ENCODE measurements around the gene PHF20. TPM values are rescaled to one million over a fixed set of nuclear protein-coding genes. Genes with fewer than 3 reads are reported as not detected.
"Not testable (repeated sequence)": the region's sequence is repeated elsewhere in the genome, so short reads cannot be mapped to it uniquely, and the experiment has no call there.

The PHF20 gene
- polyA plus RNA-seq, 4 donors, result 37.6 to 42.8 (median 42.0) TPM

GRCh38 chr20:35831971-35832370 is 60.2 kb downstream of the PHF20 start:
- no peak for DNase-seq (ENCODE audit: low read depth in 4 of 4, low spot score in 3 of 4)

GRCh38 chr20:35833241-35833640 is 61.4 kb downstream of the PHF20 start:
- no peak for DNase-seq (ENCODE audit: low read depth in 4 of 4, low spot score in 3 of 4)

DNA sequence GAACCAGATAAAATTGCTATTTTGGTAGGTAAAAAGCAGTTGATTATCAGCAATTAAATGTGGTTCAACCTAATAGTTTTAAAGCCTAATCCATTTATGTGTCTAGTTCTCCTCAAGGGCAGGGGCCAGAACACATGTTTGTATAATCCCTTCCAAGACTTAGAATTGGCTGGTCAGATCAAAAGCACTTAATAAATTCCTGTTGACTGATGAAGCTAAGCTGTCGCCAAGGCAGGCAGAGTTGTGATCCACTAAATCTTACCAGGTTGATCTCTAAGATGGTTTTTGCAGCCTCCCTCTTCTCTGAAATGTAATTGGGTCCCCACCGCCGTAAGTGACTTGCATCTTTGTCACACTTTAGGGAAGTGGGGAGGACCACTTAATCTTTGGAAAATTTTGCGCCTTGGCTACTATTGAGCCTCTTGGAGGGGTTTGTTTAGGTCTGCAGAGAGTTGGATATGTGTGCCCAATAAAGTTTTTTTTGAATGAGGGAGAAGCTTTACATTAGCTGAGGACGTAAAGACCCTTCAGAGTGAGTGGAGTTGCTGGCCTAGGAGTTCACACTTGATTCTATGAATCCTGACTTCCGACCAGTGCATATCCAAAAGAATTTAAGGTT is 65.9 kb downstream of the PHF20 start:
- peak in 2 of 4 donors; percentile 8 to 10 for DNase-seq (ENCODE audit: low read depth in 4 of 4, low spot score in 3 of 4)

GRCh38 chr20:35838205-35838604 is 66.4 kb downstream of the PHF20 start:
- DNase-seq (ENCODE audit: low read depth in 4 of 4, low spot score in 3 of 4), result no peak

GRCh38 chr20:35839904-35840303 is 68.1 kb downstream of the PHF20 start:
- DNase-seq (ENCODE audit: low read depth in 4 of 4, low spot score in 3 of 4), result no peak

DNA sequence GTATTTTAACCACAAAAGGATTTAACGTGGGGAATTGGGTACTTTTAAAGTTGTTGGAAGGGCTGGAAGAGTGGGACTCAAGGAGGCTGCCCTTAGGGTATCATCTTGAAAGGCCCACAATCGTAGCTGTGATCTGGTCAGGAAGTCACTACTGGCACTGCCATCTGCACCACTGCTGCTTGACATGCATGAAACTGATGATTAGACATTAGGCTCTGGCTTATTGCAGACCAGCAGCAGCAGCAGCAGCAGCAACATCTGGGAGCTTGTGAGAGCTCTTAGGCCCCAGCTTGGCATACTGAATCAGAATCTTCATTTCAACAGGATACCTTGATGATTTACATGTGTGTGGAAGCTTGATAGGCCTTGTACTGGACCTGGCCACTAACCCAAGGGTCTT is 68.6 kb downstream of the PHF20 start:
- no peak for DNase-seq (ENCODE audit: low read depth in 4 of 4, low spot score in 3 of 4)

DNA sequence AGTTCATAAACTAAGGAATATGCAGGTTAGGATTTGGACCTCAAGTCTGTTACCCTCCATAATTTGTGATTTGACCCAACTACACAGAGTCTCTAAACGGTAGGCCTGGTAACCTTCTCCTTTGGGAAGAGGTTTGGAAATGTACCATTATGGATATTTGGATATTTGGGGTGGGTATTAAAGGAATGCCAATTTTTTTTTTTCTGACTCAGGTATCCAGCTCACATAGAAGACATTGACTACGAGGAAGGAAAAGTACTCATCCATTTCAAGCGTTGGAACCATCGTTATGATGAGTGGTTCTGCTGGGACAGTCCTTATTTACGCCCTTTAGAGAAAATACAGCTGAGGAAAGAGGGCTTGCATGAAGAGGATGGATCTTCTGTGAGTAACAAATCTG is 70.5 kb downstream of the PHF20 start:
- no peak for DNase-seq (ENCODE audit: low read depth in 4 of 4, low spot score in 3 of 4)

DNA sequence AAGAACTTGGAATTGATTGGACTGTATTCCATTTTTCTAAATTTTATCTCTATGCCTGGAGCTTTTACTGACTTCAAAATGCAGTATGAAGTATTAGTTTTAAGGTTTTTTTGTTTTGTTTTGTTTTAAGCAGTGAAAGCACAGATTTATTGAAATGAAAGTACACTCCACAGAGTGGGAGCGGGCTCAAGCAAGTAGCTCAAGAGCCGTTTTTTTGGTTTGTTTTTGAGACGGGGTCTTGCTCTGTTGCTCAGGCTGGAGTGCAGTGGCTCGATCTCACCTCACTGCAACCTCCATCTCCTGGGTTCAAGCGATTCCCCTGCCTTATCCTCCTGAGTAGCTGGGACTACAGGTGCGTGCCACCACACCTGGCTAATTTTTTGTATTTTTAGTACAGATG is 72.1 kb downstream of the PHF20 start:
- not testable (repeated sequence) for DNase-seq (ENCODE audit: low read depth in 4 of 4, low spot score in 3 of 4)

- DNase-seq (ENCODE audit: low read depth in 4 of 4, low spot score in 3 of 4), result no peak
Measured at GRCh38 chr20:35845561-35845960, 73.7 kb downstream of the PHF20 start.

- DNase-seq (ENCODE audit: low read depth in 4 of 4, low spot score in 3 of 4), result no peak
Measured at GRCh38 chr20:35849706-35850105, 77.9 kb downstream of the PHF20 start.

DNA sequence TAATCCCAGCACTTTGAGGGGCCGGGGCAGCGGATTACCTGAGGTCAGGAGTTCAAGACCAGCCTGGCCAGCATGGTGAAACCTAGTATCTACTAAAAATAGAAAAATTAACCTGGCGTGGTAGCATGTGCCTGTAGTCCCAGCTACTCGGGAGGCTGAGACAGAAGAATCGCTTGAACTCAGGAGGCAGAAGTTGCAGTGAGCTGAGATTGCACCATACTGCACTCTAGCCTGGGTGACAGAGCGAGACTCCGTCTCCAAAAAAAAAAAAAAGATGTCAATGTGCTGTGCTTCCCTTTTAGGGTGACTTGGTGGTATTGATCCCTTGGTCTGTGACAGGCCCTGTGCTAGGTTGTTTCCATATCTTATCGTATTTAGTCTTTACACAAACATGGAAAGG is 79.8 kb downstream of the PHF20 start:
- DNase-seq (ENCODE audit: low read depth in 4 of 4, low spot score in 3 of 4), result not testable (repeated sequence)

DNA sequence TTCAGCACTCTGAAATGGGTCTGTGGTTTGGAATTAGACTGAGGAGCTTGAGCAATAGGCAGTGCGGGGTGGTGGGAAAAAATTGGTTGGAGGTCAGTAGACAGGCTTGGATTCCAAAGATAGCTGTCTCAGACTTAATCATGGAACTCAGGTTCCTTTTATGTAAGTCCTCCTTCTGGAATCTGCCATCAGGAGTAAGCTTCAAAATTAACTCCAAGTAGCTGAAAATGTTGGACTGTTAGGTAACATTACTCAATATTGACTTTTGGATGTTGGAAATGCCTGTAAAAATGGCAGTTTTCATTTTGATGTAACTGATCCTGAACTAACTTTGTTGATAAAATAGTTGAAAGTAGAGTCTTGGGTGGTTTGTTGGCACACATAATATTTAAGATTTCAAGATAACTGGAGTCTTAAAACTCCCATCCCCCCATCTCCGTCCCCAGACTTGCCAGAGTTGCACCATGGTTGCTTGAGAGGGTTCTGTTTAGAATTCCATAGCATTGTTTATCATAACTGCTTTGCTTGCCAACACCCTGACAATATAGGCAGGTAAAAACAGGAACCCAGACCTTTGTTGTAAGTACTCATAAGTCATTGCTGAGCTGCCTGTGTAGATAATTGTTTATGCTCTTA is 83.0 kb downstream of the PHF20 start:
- no peak for DNase-seq (ENCODE audit: low read depth in 4 of 4, low spot score in 3 of 4)

DNA sequence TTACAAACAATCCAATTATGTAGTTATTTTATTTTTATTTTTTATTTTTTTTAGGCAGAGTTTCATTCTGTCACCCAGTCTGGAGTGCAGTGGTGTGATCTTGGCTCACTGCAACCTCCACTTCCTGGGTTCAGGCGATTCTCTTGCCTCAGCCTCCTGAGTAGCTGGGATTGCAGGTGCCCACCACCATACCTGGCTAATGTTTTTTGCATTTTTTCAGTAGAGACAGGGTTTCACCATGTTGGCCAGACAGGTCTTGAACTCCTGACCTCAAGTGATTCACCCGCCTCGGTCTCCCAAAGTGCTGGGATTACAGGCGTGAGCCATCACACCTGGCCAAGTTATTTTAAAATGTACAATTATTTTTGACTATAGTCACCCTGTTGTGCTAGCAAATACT is 83.8 kb downstream of the PHF20 start:
- not testable (repeated sequence) for DNase-seq (ENCODE audit: low read depth in 4 of 4, low spot score in 3 of 4)

DNA sequence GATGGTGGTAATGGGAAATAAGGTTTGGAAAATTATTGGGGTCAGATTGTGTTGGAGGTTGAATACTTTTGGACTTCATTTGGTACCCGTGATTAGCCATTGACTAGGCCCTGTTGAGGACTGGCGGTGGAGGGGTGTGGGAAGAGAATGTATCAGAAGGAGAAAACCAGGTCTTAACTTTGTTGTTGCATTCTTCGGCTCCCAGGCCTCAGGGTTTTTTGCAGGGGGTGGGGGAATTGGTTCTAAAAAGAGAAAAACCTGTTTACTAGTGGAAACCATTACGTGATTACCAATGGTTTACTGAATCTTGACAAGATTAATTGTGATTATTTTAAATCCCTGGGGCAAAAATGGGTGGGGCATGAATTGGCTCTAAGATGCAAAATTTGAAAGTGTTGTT is 85.1 kb downstream of the PHF20 start:
- DNase-seq (ENCODE audit: low read depth in 4 of 4, low spot score in 3 of 4), result no peak

DNA sequence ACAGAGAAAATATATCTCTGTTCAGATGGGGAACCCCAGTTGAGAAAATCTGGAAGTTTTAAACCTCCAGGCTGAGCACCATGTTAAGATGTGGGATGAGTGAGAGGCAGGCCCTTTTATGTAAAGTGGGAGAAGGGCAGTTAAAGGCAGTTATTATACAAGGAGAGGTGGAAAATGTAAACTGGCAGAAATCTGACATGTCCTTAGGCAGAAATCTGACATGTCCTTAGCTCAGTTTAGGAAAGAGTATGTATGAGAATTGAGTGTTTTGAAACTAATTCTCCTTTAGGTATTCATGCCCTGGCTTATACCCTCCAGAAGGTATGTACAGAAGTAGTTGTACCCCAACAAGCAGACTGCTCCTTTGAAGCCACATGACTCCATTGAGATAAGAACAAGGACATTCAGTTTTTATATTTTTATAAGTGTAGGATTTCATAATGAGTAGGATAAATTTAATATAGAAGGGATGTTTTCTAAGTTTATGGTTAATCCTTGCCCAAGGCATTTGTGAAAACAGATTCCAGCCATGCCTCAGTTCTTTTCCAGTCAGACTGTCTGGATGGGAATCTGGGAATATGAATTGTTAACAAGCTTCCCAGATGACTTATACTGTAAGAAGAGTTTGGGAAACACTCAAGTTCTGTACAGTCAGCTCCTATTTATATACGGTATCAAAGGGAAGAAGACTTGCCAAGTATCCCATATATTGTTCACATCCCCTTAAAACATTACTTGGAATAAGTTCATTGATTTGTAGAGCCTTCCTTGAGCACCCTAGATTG is 94.8 kb downstream of the PHF20 start:
- DNase-seq (ENCODE audit: low read depth in 4 of 4, low spot score in 3 of 4), result no peak

- DNase-seq (ENCODE audit: low read depth in 4 of 4, low spot score in 3 of 4), result no peak
Measured at GRCh38 chr20:35870541-35871258, 98.9 kb downstream of the PHF20 start.

GRCh38 chr20:35871259-35871771 is 99.5 kb downstream of the PHF20 start:
- DNase-seq (ENCODE audit: low read depth in 4 of 4, low spot score in 3 of 4), result no peak

DNA sequence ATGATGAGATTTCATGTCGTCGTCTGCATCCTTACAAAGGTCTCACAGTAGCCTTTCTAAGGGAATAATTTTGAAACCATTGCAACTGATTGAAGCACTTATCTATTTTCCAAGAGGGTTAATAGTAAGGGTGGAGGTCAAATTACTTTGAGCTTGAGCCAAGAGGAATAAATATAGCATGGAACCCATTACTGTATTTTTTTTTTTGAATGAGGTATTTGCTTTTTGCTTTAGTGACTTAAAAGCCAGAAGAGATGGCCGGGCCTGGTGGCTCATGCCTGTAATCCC is 104.2 kb downstream of the PHF20 start:
- DNase-seq (ENCODE audit: low read depth in 4 of 4, low spot score in 3 of 4), result no peak

GRCh38 chr20:35877611-35878010 is 105.8 kb downstream of the PHF20 start:
- no peak for DNase-seq (ENCODE audit: low read depth in 4 of 4, low spot score in 3 of 4)

DNA sequence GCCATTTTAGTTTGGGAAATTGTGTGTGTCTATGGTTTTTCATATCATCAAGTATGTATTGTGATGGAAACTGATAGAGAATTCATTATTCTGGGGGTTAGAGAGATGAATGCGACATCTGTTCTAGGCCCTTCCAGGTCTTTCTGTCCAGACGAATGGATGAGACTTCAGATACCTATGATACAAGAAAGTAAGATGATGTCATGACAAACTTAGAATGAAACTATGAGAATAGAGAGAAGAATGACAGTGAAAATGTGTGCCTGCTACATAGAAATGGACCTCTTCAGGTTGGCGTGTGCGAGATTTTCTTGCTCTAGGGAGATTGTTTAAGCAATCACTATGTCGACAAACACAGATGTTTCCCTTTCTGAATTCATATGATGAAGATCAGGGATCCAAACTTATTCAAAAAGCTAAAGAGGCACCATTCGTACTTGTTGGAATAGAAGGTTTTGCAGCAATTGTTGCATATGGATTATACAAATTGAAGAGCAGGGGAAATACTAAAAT is 106.4 kb downstream of the PHF20 start:
- DNase-seq (ENCODE audit: low read depth in 4 of 4, low spot score in 3 of 4), result no peak

- no peak for DNase-seq (ENCODE audit: low read depth in 4 of 4, low spot score in 3 of 4)
Measured at GRCh38 chr20:35881676-35882075, 109.9 kb downstream of the PHF20 start.

Data from right renal pelvis (tissue), 4 donors.